CD4-positive, CD25-positive, alpha-beta regulatory T cell (primary cell): Measurements from ENCODE around the gene SIRT1. TPM values are rescaled to one million over a fixed set of nuclear protein-coding genes. Genes with fewer than 3 reads are reported as not detected.
"Not testable (repeated sequence)": the region's sequence is repeated elsewhere in the genome, so short reads cannot be mapped to it uniquely, and the experiment has no call there.

Source experiments
- ATAC-seq, 2 donors: fragments of 150-1000 bp; cut with Tn5 transposase; one replicate each; pipeline ENCODE4 v1.10.0; 2021; ENCODE audit warnings: low read depth in 2 of 2, moderate number of reproducible peaks in 2 of 2, moderate library complexity in 1 of 2
- DNase-seq, 3 donors: peaks; one replicate each; pipeline versions ENCODE4 v3.0.0 to v3.0.0-alpha.2; 2012 to 2022; ENCODE audit warnings: mixed read lengths in 1 of 3
- H3K27ac ChIP-seq: one replicate; pipeline ENCODE4 v1.7.0; 2013; ENCODE audit warnings: mild to moderate bottlenecking, low read length; ENCODE audit not compliant: insufficient read depth, poor library complexity, severe bottlenecking
- H3K27me3 ChIP-seq: one replicate; pipeline ENCODE4 v1.7.0; 2013; ENCODE audit warnings: low read length; ENCODE audit not compliant: control insufficient read depth, insufficient read depth
- H3K36me3 ChIP-seq: one replicate; pipeline ENCODE4 v1.7.0; 2013; ENCODE audit warnings: mild to moderate bottlenecking, low read length, moderate library complexity; ENCODE audit not compliant: control insufficient read depth, insufficient read depth
- H3K4me1 ChIP-seq: 2 replicates; pipeline ENCODE4 v1.7.0; 2013; ENCODE audit warnings: mild to moderate bottlenecking, low read length; ENCODE audit not compliant: insufficient read depth, control insufficient read depth, poor library complexity, severe bottlenecking
- H3K4me3 ChIP-seq: one replicate; pipeline ENCODE4 v1.7.0; 2013; ENCODE audit warnings: low read depth, mild to moderate bottlenecking, low read length, moderate library complexity
- H3K9me3 ChIP-seq, 2 experiments: 1 replicate in 1 of 2; 2 replicates in 1 of 2; pipeline ENCODE4 v1.7.0; 2013; ENCODE audit warnings: low read length in 2 of 2, mild to moderate bottlenecking in 1 of 2, moderate library complexity in 1 of 2; ENCODE audit not compliant: control insufficient read depth in 2 of 2
- H3K27ac Mint-ChIP-seq, 3 donors: one replicate each; pipeline ENCODE4 v1.8.0; 2020 to 2022; ENCODE audit warnings: mild to moderate bottlenecking in 3 of 3, mixed read lengths in 3 of 3, moderate library complexity in 2 of 3
- H3K27me3 Mint-ChIP-seq: one replicate; pipeline ENCODE4 v1.8.0; 2022; ENCODE audit warnings: mild to moderate bottlenecking, mixed read lengths
- H3K36me3 Mint-ChIP-seq: one replicate; pipeline ENCODE4 v1.8.0; 2020; ENCODE audit warnings: mixed read lengths
- H3K4me1 Mint-ChIP-seq, 4 donors: one replicate each; pipeline ENCODE4 v1.8.0; 2020 to 2022; ENCODE audit warnings: mixed read lengths in 4 of 4, mild to moderate bottlenecking in 1 of 4
- H3K4me3 Mint-ChIP-seq, 4 donors: one replicate each; pipeline ENCODE4 v1.8.0; 2020 to 2022; ENCODE audit warnings: mild to moderate bottlenecking in 4 of 4, mixed read lengths in 4 of 4, moderate library complexity in 3 of 4
- H3K9me3 Mint-ChIP-seq, 7 donors: one replicate each; pipeline ENCODE4 v1.8.0; 2020 to 2022; ENCODE audit warnings: mixed read lengths in 7 of 7, mild to moderate bottlenecking in 3 of 7, moderate library complexity in 2 of 7
- polyA plus RNA-seq, 4 donors: library from polyadenylated mRNA; unstranded; fragments of 300-500 nt; fragmentation: Illumina TruSeq; gene quantifications; one replicate each; pipeline ENCODE4 v1.2.3, GENCODE V29; 2021
- total RNA-seq: library from RNA; stranded (reverse); gene quantifications from one replicate; pipeline ENCODE4 v1.2.3, GENCODE V29; 2022

Gene SIRT1
- total and polyA plus RNA-seq, 5 donors from 2014 or later = 13.5 to 59.2 (median 18.8) TPM

- Mint-ChIP-seq H3K9me3 (no peaks in the 10 kb centered on the region), H3K27ac (no peak overlapping the region), H3K4me3 (no peak overlapping the region), H3K36me3 (no peaks in the 10 kb centered on the region), H3K4me1 (peaks cover 0 to 7% (median 0%) of the 10 kb centered on the region in 4 donors), H3K27me3 (peaks cover 6% of the 10 kb centered on the region)
- DNase-seq = no peak
- Histone ChIP-seq H3K9me3 (no peaks in the 10 kb centered on the region), H3K4me3 (no peak overlapping the region), H3K4me1 (no peaks in the 10 kb centered on the region), H3K27me3 (no peaks in the 10 kb centered on the region), H3K27ac (no peak overlapping the region), H3K36me3 (no peaks in the 10 kb centered on the region)
- ATAC-seq = no peak
Observed at GRCh38 chr10:67861750-67862432, 22.6 kb upstream of the SIRT1 start.

- no peaks in the 10 kb centered on the region for H3K9me3 ChIP-seq
- H3K4me3 ChIP-seq = no peak overlapping the region
- ATAC-seq (no peak), DNase-seq (no peak)
- Mint-ChIP-seq H3K36me3 (no peaks in the 10 kb centered on the region), H3K4me3 (no peak overlapping the region), H3K27me3 (peaks cover 6% of the 10 kb centered on the region), H3K9me3 (no peaks in the 10 kb centered on the region), H3K4me1 (peaks cover 0 to 7% (median 0%) of the 10 kb centered on the region in 4 donors), H3K27ac (peak overlapping the region in 1 of 3 donors; percentile 16)
- H3K27me3 ChIP-seq = no peaks in the 10 kb centered on the region
- no peaks in the 10 kb centered on the region for H3K36me3 ChIP-seq
- H3K4me1 ChIP-seq = no peaks in the 10 kb centered on the region
- H3K27ac ChIP-seq = no peak overlapping the region
Observed at GRCh38 chr10:67863094-67863493, 21.4 kb upstream of the SIRT1 start.

GRCh38 chr10:67864607-67865371 is 19.7 kb upstream of the SIRT1 start:
- H3K36me3 ChIP-seq = no peaks in the 10 kb centered on the region
- H3K27ac ChIP-seq = no peak overlapping the region
- H3K4me3 Mint-ChIP-seq = no peak overlapping the region
- ATAC-seq (no peak), DNase-seq (no peak)
- H3K9me3 Mint-ChIP-seq = no peaks in the 10 kb centered on the region
- no peaks in the 10 kb centered on the region for H3K27me3 ChIP-seq
- H3K4me3 ChIP-seq = no peak overlapping the region
- no peak overlapping the region for H3K27ac Mint-ChIP-seq
- no peaks in the 10 kb centered on the region for H3K4me1 Mint-ChIP-seq
- H3K9me3 ChIP-seq = no peaks in the 10 kb centered on the region
- H3K4me1 ChIP-seq = no peaks in the 10 kb centered on the region
- peaks cover 6% of the 10 kb centered on the region for H3K27me3 Mint-ChIP-seq
- no peaks in the 10 kb centered on the region for H3K36me3 Mint-ChIP-seq

GRCh38 chr10:67868132-67868531 is 16.3 kb upstream of the SIRT1 start:
- H3K27ac Mint-ChIP-seq = no peak overlapping the region
- H3K36me3 ChIP-seq = no peaks in the 10 kb centered on the region
- H3K27me3 Mint-ChIP-seq = peaks cover 6% of the 10 kb centered on the region
- no peaks in the 10 kb centered on the region for H3K9me3 ChIP-seq
- H3K4me1 ChIP-seq = no peaks in the 10 kb centered on the region
- ATAC-seq = no peak
- H3K4me1 Mint-ChIP-seq = no peaks in the 10 kb centered on the region
- no peak overlapping the region for H3K4me3 Mint-ChIP-seq
- H3K9me3 Mint-ChIP-seq = no peaks in the 10 kb centered on the region
- no peak for DNase-seq
- no peaks in the 10 kb centered on the region for H3K36me3 Mint-ChIP-seq
- no peaks in the 10 kb centered on the region for H3K27me3 ChIP-seq
- H3K27ac ChIP-seq = no peak overlapping the region
- H3K4me3 ChIP-seq = no peak overlapping the region

GRCh38 chr10:67869996-67870395 is 14.5 kb upstream of the SIRT1 start:
- Mint-ChIP-seq H3K9me3 (no peaks in the 10 kb centered on the region), H3K27ac (no peak overlapping the region), H3K27me3 (peaks cover 4% of the 10 kb centered on the region), H3K4me1 (no peaks in the 10 kb centered on the region), H3K36me3 (no peaks in the 10 kb centered on the region), H3K4me3 (no peak overlapping the region)
- no peaks in the 10 kb centered on the region for H3K4me1 ChIP-seq
- H3K27ac ChIP-seq = no peak overlapping the region
- ATAC-seq = no peak
- H3K36me3 ChIP-seq = no peaks in the 10 kb centered on the region
- H3K9me3 ChIP-seq = no peaks in the 10 kb centered on the region
- H3K4me3 ChIP-seq = no peak overlapping the region
- H3K27me3 ChIP-seq = no peaks in the 10 kb centered on the region
- DNase-seq = no peak

GRCh38 chr10:67875340-67876238 is 8.9 kb upstream of the SIRT1 start:
- Histone ChIP-seq H3K27me3 (no peaks in the 10 kb centered on the region), H3K4me3 (no peak overlapping the region), H3K27ac (no peak overlapping the region), H3K4me1 (no peaks in the 10 kb centered on the region), H3K9me3 (no peaks in the 10 kb centered on the region), H3K36me3 (no peaks in the 10 kb centered on the region)
- Mint-ChIP-seq H3K9me3 (no peaks in the 10 kb centered on the region), H3K36me3 (no peaks in the 10 kb centered on the region), H3K27me3 (peaks cover 8% of the 10 kb centered on the region), H3K27ac (no peak overlapping the region), H3K4me3 (no peak overlapping the region), H3K4me1 (no peaks in the 10 kb centered on the region)
- no peak for DNase-seq
- ATAC-seq = no peak

- not testable (repeated sequence) for H3K27ac Mint-ChIP-seq, H3K4me3 ChIP-seq, H3K4me3 Mint-ChIP-seq, H3K27ac ChIP-seq, H3K9me3 Mint-ChIP-seq, DNase-seq, H3K4me1 ChIP-seq, H3K36me3 ChIP-seq, H3K36me3 Mint-ChIP-seq, H3K27me3 ChIP-seq, H3K27me3 Mint-ChIP-seq, H3K4me1 Mint-ChIP-seq, ATAC-seq, H3K9me3 ChIP-seq
Observed at GRCh38 chr10:67877421-67877820, 7.0 kb upstream of the SIRT1 start.
